Kidney capillary endothelial cell (primary cell): ENCODE data around the gene EXOC4.

Experiments
- DNase-seq: peaks from one replicate; pipeline ENCODE4 v3.0.0-alpha.2; 2018; ENCODE audit warnings: low spot score

The EXOC4 gene

DNA sequence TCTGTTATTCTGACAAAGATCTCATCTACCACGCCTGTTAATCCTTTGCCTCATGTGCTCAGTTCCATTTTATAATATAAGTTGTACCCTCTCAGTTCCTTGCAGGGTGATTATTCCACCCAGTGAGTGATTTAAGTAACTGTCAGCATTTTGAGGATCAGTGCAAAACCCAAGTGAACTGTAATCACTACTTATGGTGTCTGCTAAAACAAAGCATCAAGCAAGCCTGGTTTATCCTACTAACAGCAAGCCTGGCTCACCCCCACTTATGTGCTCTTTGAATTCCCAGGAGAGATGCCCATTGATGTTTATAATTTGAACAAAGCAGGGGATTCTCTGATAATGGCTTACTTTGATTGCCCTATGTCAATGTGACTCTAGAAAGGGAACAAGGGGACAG, 687.5 kb downstream of the EXOC4 start:
- no peak for DNase-seq

GRCh38 chr7:133941496-133941895, 688.6 kb downstream of the EXOC4 start:
- no peak for DNase-seq

DNA sequence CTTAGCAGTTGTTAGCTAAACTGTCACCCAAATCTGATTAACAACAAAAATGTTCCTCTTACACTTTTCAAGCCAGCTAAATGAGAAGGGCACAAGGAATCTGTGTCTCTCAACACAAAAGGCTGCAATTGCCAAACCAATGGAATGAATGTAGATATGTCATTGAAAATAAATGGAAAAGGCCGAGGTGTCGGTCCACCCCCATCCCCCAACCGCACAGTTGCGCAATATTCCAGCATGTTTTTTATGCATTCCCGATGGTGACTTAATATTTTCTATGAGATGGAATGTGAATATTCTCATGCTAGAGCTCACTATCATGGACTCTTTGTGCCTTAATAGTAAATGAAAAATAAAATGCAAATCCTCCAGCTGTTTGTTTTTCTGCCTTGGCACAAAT, 692.6 kb downstream of the EXOC4 start:
- DNase-seq: no peak

GRCh38 chr7:133947458-133948254, 694.8 kb downstream of the EXOC4 start:
- no peak for DNase-seq

DNA sequence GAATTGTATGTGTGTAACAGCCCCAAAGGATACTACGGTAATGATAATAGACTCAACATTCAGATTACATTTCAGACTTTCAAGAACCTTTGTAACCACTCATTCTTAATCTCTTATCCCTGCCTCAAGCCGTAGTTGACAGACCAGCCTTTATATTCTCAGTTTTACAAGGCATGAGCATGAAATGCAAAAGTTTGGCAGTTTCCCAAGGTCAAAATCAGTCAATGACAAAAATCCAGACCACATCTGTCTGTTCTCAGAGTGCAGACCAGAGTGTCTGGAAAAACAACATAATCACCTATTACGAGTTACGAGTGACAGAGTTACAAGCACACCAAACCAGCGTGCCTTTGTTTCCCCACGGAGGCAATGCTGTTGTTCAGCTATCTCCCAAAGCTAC, 695.7 kb downstream of the EXOC4 start:
- no peak for DNase-seq

GRCh38 chr7:133950855-133951254, 698.0 kb downstream of the EXOC4 start:
- DNase-seq: no peak

DNA sequence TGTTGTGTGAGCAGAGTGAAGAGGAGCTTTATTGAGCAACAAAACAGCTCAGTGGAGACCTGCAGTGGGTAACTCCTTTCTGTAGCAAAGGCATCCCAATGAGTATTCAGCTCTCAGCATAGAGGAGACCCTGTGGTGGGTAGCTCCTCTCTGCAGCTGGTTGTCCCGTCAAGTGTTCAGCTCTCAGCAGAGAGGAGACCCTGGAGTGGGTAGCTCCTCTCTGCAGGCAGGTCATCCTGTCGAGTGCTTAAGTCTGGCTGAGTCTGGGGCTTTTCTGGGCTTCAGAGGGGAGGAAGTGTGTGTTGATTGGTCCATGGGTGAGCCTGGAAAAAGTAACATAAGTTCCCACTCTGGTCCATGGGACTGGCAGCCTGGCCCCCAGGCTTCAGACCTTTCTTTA, 702.3 kb downstream of the EXOC4 start:
- DNase-seq: no peak

DNA sequence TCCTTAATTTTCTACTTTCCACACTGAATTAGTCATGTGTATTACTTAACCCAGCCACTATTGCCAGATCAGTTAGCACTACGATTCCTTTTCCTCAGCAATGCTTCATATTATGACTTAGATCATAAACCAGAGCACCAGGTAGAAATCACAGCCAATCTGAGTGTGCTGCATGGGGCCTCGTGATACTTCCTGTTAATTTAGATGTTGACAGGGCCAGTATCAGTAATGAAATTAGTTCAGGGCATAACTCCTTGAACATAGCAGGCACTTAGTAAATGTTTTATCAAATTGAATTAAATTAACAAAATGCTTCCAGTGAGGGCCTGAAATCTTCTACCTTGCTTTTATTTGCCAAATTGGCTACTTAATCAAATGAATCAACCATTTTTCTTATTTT, 705.0 kb downstream of the EXOC4 start:
- no peak for DNase-seq

- DNase-seq: no peak
Measured at GRCh38 chr7:133958822-133959221, 705.9 kb downstream of the EXOC4 start.

DNA sequence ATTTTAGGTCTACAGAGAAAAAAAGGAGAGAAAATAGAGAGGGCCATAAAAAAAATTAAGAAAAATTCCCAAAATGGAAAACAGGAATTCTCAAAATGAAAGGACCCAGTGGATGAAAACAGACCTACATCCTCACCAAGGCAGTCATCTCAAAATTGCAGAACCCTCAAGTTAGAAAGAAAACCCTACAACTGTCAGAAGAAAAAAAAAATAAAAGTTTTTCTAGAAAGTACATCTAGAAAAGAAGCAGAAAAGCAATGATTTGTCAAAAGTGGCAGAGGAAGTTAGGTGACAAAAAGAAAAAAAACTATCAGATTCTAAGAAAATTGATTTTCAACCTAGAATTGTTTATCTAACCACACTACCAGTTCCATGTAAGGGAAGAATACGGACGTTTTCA, 706.6 kb downstream of the EXOC4 start:
- DNase-seq: no peak

DNA sequence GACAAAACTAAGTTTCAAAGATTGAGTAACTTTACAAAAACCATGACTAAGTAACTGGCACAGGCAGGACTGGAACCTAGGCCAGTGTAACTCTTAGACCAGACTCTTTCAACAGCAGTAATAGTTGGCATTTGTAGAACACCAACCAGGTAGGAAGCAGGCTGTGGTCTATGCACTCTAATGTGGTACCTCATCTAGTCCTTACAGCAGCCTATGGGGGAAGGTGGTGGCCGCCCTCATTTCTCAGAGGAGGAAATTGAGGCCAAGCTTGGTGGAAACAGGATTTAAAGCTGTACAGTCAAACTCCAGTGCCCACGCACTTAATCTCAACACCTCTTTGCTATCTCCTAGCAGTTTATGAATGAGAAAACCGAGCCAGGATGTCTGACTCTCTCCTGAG, 708.8 kb downstream of the EXOC4 start:
- DNase-seq: no peak

- no peak for DNase-seq
Measured at GRCh38 chr7:133962646-133963045, 709.8 kb downstream of the EXOC4 start.

GRCh38 chr7:133963629-133964028, 710.8 kb downstream of the EXOC4 start:
- no peak for DNase-seq

GRCh38 chr7:133971625-133972024, 718.7 kb downstream of the EXOC4 start:
- no peak for DNase-seq

- DNase-seq: no peak
Measured at GRCh38 chr7:133973710-133974109, 720.8 kb downstream of the EXOC4 start.

- no peak for DNase-seq
Measured at GRCh38 chr7:133975130-133975529, 722.3 kb downstream of the EXOC4 start.

- no peak for DNase-seq
Measured at GRCh38 chr7:133976140-133976539, 723.3 kb downstream of the EXOC4 start.

DNA sequence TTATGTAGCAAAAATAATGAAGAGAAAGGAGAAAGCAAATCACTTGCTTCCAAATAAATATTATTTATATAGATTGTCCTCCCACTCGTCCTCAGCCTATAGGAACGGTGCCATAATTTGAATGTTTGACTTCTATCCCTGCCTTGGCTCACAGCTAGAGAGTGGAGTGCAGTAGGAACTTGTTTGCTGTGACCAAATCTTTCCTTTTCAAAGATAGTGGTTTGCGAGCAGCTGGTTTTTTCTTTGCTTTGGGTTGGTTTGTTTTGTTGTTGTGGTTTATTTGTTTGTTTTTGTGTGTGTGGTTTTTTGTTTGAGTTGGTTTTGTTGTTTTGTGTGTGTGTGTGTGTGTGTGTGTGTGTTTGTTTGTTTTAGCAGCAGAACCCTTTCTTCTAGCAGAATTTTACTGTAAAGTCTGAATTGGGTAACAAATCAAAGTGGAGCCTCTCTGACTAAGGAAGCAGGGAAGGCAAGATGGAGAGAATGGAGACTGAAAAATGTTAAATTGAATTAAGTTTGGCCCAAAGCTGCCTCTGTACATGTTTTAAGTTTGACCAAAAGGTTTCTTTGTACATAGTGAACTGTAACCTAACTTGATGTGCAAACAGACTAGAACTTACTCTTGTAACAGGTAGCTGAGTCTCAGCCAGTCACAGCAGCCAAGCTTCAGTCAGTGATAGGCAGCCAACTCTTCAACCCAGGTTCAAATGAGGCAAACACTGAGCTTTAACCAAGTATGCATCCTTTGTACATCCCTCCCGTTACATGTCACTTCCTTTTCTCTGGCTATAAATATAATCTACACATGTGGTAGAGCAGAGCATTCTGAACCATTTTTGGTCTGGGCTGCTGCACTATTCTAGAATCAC, 724.8 kb downstream of the EXOC4 start:
- DNase-seq: peak; percentile 8

- peak; percentile 24 for DNase-seq
Measured at GRCh38 chr7:133978502-133979295, 725.8 kb downstream of the EXOC4 start.

- DNase-seq: no peak
Measured at GRCh38 chr7:133980804-133981203, 727.9 kb downstream of the EXOC4 start.

GRCh38 chr7:133983685-133984419, 731.0 kb downstream of the EXOC4 start:
- DNase-seq: no peak

- no peak for DNase-seq
Measured at GRCh38 chr7:133985300-133985699, 732.4 kb downstream of the EXOC4 start.
